RWPE1 (cell line): ENCODE measurements around the gene METTL26.

Experiments used
- CTCF ChIA-PET: fragments of 350-600 bp; sonication (Branson Sonifier 250); formaldehyde crosslinking; extraction: SDS; loops from one replicate; lab custom pipeline; 2021; lab: Yijun Ruan, JAX
- POLR2A ChIA-PET: fragments of 400-600 bp; formaldehyde crosslinking; extraction: SDS; loops from one replicate; lab custom pipeline; 2020; ENCODE audit warnings: antibody characterized with exemption; ENCODE audit not compliant: low non-redundant PET; lab: Yijun Ruan, JAX
- DNase-seq: peaks from one replicate; pipeline ENCODE4 v3.0.0; 2012; ENCODE audit warnings: low spot score
- H3K27ac ChIP-seq: fragments of 450-650 bp; 2 replicates; pipeline ENCODE4 v1.5.1; 2017
- TF ChIP-seq, protein P1 (sequence below): fragments of 450-650 bp; conservative IDR thresholded peaks from 2 replicates; pipeline ENCODE4 v1.5.1; 2017; ENCODE audit warnings: low read depth, mild to moderate bottlenecking

METTL26 gene

DNA sequence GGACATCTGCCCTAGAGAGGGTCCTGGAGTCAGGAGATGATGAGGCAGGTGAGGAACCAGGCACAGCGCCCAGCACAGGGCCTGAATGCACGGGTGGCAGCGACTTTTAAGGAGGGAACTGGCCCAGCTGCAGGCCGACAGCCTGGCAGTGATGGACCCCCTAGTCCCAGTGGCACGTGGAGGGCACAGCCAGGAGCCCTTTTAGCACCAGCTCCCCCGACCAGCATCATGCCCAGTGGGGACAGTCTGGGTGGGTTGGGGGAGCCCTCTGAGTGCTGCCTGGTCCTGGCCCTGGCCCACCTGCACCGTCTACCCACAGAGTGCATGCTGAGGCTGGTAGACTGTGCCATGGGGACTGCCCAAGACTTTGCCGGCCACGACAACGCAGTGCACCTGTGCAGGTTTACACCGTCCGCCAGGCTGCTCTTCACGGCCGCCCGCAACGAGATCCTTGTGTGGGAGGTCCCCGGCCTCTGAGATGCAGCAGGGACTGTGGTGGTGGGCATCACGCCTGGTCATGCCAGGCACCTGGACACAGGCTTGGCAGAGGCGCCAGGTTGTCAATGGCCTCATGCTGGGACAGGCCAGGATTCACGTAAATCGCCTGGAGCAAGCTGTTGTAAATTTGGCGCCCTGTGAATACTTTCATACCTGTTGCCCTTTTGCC lies 31.1 kb upstream of the METTL26 start:
- CTCF ChIA-PET, result interaction anchor here (0.6 to 1.4 kb wide), 8 partner anchors 9 to 520 kb away, joined by 3 to 6 read pairs (median 4); no protein-coding TSS in a partner anchor
- peak overlapping the region; percentile 94 for H3K27ac ChIP-seq
- no peak for DNase-seq
- POLR2A ChIA-PET, result no interaction called here
- TF ChIP-seq, protein P1, sequence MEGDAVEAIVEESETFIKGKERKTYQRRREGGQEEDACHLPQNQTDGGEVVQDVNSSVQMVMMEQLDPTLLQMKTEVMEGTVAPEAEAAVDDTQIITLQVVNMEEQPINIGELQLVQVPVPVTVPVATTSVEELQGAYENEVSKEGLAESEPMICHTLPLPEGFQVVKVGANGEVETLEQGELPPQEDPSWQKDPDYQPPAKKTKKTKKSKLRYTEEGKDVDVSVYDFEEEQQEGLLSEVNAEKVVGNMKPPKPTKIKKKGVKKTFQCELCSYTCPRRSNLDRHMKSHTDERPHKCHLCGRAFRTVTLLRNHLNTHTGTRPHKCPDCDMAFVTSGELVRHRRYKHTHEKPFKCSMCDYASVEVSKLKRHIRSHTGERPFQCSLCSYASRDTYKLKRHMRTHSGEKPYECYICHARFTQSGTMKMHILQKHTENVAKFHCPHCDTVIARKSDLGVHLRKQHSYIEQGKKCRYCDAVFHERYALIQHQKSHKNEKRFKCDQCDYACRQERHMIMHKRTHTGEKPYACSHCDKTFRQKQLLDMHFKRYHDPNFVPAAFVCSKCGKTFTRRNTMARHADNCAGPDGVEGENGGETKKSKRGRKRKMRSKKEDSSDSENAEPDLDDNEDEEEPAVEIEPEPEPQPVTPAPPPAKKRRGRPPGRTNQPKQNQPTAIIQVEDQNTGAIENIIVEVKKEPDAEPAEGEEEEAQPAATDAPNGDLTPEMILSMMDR, result no peak

DNA sequence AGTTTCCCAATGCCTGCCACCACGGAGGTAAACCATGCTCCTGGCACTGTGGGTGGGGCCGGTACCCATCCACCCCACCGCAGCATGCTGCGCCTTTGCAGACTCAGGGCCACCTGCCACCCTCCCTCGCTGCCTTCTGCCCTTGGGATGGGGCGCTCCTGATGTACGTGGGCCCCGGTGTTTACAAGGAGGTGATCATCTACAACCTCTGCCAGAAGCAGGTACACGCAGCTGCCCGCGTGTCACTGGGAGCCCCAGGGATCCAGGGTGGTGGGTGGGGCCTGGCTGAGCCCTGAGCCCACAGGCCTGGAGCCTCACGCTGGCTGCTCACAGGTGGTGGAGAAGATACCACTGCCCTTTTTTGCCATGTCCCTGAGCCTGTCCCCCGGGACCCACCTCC lies 30.5 kb upstream of the METTL26 start:
- TF ChIP-seq, protein P1, result no peak
- ChIA-PET POLR2A (no interaction called here), CTCF (interaction anchor here (1.3 kb wide), 1 partner anchor 9 kb away, joined by 6 read pairs; no protein-coding TSS in a partner anchor)
- DNase-seq, result no peak
- H3K27ac ChIP-seq, result peak overlapping the region; percentile 94

DNA sequence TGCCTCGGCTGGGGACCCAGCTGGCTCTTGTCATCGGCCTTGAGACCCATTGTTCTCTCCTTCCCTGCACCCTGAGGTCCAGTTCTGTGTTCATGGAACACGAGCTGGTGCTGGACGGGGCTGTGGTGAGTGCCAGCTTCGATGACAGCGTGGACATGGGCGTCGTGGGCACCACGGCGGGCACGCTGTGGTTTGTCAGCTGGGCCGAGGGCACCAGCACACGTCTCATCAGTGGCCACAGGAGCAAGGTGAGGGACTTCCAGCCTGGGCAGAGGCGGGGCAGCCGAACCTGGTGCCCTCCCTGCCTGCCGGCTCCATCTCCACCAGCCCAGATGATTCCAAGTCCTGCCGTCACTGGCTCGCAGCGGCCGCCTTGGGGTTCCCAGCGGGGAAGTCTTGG lies 26.5 kb upstream of the METTL26 start:
- TF ChIP-seq, protein P1, result no peak
- ChIA-PET CTCF (interaction anchor here (0.6 to 1.2 kb wide), 3 partner anchors 15 to 25 kb away, joined by 3 to 4 read pairs (median 3); no protein-coding TSS in a partner anchor), POLR2A (interaction anchor here (0.7 kb wide), 1 partner anchor 16 kb away, joined by 3 read pairs; no protein-coding TSS in a partner anchor)
- DNase-seq, result no peak
- peak overlapping the region; percentile 75 for H3K27ac ChIP-seq

DNA sequence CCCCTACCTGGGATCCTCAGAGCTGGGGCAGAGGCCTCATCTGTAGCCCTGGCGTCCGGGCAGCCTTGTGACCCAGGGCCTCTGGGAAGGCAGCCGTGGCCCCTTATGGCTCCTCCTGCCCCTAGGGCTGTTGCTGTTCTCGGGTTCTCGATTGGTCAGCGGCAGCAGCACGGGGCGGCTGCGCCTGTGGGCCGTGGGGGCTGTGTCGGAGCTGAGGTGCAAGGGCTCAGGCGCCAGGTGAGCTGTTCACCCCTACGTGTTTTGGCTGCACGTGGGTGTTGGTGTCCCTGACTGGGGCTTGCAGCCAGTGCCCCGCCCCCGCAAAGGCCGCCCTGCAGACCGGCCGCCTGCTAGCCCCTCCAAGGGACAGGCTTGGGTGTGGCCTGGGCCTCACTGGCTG lies 26.0 kb upstream of the METTL26 start:
- POLR2A ChIA-PET, result no interaction called here

DNA sequence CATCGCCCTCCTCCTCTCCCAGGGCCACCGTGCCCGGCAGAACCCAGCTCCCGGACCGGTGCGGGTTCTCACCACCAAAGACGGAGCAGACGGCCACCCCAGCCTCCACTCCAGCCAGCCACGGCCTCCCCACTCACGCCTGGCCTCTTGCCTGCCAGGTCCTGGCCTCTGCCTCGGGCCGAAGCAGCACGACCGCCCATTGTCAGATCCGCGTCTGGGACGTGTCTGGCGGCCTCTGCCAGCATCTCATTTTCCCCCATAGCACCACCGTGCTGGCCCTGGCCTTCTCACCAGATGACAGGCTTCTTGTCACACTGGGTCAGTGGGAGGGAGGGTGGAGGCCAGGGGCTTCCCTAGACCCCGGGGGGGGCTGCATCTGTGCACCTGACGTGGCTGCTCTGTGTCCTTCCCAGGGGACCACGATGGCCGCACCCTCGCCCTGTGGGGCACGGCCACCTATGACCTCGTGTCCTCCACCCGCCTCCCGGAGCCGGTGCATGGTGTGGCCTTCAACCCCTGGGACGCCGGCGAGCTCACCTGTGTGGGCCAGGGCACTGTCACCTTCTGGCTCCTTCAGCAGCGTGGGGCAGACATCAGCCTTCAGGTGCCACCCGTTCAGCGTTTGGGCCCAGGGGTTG lies 25.2 kb upstream of the METTL26 start:
- ChIA-PET CTCF (interaction anchor here (0.6 to 1.5 kb wide), 7 partner anchors 13 to 106 kb away, joined by 3 to 9 read pairs (median 4); partner anchors contain the start of gene STUB1), POLR2A (no interaction called here)
- DNase-seq, result no peak
- peak overlapping the region; percentile 75 for H3K27ac ChIP-seq
- TF ChIP-seq, protein P1, result no peak

More for the DNA sequence above, 26.0 kb upstream of the METTL26 start:
- CTCF ChIA-PET, result interaction anchor here (0.6 to 1.2 kb wide), 3 partner anchors 14 to 24 kb away, joined by 3 to 4 read pairs (median 3); no protein-coding TSS in a partner anchor
- DNase-seq, result no peak
- H3K27ac ChIP-seq, result peak overlapping the region; percentile 75
- TF ChIP-seq, protein P1, result no peak

DNA sequence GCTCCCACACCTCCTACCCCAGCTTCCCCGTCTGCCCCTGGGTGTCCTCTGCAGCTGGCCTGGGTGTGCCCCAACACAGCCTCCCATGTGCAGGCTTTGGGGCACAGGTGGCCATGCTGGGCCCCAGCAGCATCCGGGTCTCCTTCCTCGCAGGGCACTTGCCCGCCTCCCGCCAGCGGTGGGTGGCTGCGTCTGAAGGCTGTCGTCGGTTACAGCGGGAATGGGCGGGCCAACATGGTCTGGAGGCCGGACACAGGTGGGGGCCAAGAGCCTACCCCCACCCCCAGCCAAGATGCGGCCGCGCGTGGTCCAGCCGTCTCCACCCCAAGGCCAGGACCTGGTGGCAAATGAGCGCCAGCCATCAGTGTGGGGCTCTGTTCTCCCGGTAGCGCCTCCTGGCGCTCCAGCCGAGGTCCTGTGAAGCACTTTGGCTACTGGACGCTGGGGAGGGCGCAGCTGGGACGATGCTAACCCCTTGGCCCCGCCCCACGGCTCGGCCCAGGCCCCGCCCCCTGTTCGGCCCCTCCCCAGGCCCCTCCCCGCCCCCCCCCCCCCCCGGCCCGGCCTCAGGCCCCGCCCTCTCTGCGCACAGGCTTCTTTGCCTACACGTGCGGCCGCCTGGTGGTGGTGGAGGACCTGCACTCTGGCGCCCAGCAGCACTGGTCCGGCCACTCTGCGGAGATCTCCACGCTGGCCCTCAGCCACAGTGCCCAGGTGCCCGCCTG lies 24.5 kb upstream of the METTL26 start:
- peak overlapping the region; percentile 75 for H3K27ac ChIP-seq
- peak; percentile 87 for DNase-seq
- POLR2A ChIA-PET, result no interaction called here
- TF ChIP-seq, protein P1, result peak; percentile 42
- CTCF ChIA-PET, result interaction anchor here (0.6 to 1.5 kb wide), 7 partner anchors 13 to 105 kb away, joined by 3 to 9 read pairs (median 4); partner anchors contain the start of gene STUB1
